BE2C (cell line): ENCODE results near the gene TIMM22.

Experiments
- DNase-seq: peaks from one replicate; pipeline ENCODE4 v3.0.0-alpha.2; 2020
- H3K27me3 ChIP-seq: fragments of 250-450 bp; sonication (Bioruptor Pico); 2 replicates; pipeline ENCODE4 v1.5.1; 2020; ENCODE audit warnings: mild to moderate bottlenecking
- H3K36me3 ChIP-seq: fragments of 250-450 bp; sonication (Bioruptor Pico); 2 replicates; pipeline ENCODE4 v1.5.1; 2020; ENCODE audit warnings: mild to moderate bottlenecking
- H3K4me1 ChIP-seq: fragments of 250-450 bp; sonication (Bioruptor Pico); 2 replicates; pipeline ENCODE4 v1.5.1; 2020
- H3K4me3 ChIP-seq: 2 replicates; pipeline ENCODE4 v1.5.1; 2011; ENCODE audit warnings: low read depth, low read length
- H3K9me3 ChIP-seq: fragments of 250-450 bp; sonication (Bioruptor Pico); 2 replicates; pipeline ENCODE4 v1.5.1; 2020
- TF ChIP-seq, protein P1 (sequence below): IDR thresholded peaks from 2 replicates; pipeline ENCODE4 v1.5.1; 2012; ENCODE audit warnings: mild to moderate bottlenecking, low read depth, low read length

Gene TIMM22

GRCh38 chr17:1033503-1033902 lies 36.6 kb downstream of the TIMM22 start:
- no peaks in the 10 kb centered on the region for H3K27me3 ChIP-seq
- TF ChIP-seq, protein P1, sequence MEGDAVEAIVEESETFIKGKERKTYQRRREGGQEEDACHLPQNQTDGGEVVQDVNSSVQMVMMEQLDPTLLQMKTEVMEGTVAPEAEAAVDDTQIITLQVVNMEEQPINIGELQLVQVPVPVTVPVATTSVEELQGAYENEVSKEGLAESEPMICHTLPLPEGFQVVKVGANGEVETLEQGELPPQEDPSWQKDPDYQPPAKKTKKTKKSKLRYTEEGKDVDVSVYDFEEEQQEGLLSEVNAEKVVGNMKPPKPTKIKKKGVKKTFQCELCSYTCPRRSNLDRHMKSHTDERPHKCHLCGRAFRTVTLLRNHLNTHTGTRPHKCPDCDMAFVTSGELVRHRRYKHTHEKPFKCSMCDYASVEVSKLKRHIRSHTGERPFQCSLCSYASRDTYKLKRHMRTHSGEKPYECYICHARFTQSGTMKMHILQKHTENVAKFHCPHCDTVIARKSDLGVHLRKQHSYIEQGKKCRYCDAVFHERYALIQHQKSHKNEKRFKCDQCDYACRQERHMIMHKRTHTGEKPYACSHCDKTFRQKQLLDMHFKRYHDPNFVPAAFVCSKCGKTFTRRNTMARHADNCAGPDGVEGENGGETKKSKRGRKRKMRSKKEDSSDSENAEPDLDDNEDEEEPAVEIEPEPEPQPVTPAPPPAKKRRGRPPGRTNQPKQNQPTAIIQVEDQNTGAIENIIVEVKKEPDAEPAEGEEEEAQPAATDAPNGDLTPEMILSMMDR: no peak
- peaks cover 9% of the 10 kb centered on the region for H3K4me1 ChIP-seq

DNA sequence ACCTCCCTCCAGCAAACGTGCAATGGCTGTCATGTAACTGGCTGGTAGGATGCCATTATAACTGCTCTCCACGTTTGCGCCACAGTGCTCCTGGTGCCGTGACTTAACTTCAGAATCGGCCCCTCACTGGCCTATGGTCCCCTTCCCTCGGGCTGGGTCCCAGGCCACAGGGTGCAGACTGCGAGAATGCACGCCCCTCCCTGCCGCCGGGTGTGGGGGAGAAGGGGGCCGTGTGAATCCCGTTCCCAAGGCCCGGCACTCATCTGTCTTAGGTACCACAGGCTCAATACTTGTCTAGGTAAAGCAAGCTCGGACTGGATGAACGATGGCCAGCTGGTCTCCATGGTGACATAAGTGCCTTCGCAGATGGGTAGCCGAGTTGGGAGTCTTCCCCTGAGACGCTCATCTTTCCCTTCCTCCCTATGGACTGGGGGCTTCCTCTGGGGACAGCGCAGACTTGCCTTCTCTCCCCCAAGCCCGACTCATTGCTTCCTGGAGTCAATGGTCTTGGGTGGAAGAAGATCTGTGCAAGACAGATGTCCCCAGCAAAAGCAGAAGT lies 37.8 kb downstream of the TIMM22 start:
- H3K36me3 ChIP-seq: no peaks in the 10 kb centered on the region
- no peaks in the 10 kb centered on the region for H3K9me3 ChIP-seq

More at GRCh38 chr17:1033503-1033902, 36.6 kb downstream of the TIMM22 start:
- Histone ChIP-seq H3K36me3 (no peaks in the 10 kb centered on the region), H3K9me3 (no peaks in the 10 kb centered on the region), H3K4me3 (no peak overlapping the region)
- no peak for DNase-seq

GRCh38 chr17:1035546-1036170 lies 38.7 kb downstream of the TIMM22 start:
- no peak overlapping the region for H3K4me3 ChIP-seq
- TF ChIP-seq, protein P1: no peak
- H3K27me3 ChIP-seq: no peaks in the 10 kb centered on the region
- no peaks in the 10 kb centered on the region for H3K36me3 ChIP-seq
- no peaks in the 10 kb centered on the region for H3K9me3 ChIP-seq
- no peak for DNase-seq
- H3K4me1 ChIP-seq: peaks cover 3% of the 10 kb centered on the region

More for the DNA sequence above, 37.8 kb downstream of the TIMM22 start:
- no peak for DNase-seq
- no peak overlapping the region for H3K4me3 ChIP-seq
- TF ChIP-seq, protein P1: no peak
- no peaks in the 10 kb centered on the region for H3K27me3 ChIP-seq
- H3K4me1 ChIP-seq: peaks cover 9% of the 10 kb centered on the region

DNA sequence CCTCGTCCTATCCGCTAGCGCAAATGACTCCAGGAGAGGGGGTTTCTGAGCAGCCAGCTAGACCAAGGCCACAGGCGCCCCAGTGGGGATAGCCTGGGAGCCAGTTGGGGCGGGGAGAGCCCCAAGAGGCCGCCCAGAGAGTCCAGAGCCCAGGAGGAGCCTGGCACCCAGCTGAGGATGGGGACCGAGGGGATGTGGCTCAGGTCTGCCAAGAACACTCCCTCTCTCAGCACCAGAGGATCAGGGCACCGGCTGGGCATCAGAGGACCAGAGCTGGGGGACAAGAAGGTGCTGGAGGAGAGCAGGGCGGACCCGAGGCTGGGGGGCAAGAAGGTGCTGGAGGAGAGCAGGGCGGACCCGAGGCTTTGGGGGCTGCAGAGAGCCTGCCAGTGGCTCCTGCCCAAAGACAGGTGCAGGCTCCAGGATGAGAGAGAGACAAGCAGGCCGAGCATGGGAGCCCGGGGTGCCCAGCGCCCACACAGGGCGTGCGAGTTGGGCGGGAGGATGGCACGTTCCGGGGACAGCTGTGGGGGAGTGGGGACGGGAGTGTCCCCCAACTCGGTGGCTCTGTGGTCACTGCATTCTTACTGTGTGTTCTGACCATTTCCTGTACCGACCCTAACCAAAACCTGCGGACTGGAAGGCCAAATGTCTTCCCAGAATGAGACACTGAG lies 39.4 kb downstream of the TIMM22 start:
- TF ChIP-seq, protein P1: no peak
- DNase-seq: no peak
- Histone ChIP-seq H3K4me1 (no peaks in the 10 kb centered on the region), H3K4me3 (no peak overlapping the region), H3K9me3 (no peaks in the 10 kb centered on the region), H3K36me3 (no peaks in the 10 kb centered on the region), H3K27me3 (no peaks in the 10 kb centered on the region)

DNA sequence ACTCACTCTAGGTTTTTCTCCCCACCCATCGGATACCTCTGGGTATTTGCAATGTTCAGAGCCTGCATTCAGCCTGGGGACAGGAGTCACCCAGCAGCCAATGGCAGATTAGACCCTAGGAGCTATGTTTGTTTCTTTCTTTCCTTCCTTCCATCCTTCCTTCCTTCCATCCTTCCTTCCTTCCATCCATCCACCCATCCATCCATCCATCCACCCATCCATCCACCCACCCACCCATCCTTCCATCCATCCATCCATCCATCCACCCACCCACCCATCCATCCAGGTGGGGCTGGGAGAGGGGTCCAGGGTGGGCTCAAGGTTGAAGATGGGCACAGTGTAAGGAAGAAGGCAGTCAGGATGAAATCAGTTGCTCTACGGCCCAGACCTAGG lies 39.9 kb downstream of the TIMM22 start:
- Histone ChIP-seq H3K4me3 (no peak overlapping the region), H3K9me3 (no peaks in the 10 kb centered on the region), H3K27me3 (no peaks in the 10 kb centered on the region), H3K4me1 (no peaks in the 10 kb centered on the region), H3K36me3 (no peaks in the 10 kb centered on the region)
- TF ChIP-seq, protein P1: no peak
- no peak for DNase-seq
